SHP77 treated with DMSO at 0.1 percent for 48 hours (cell line): ENCODE data around the gene PPM1K.

Source experiments
- DNase-seq: peaks from one replicate; lab custom pipeline; 2025; lab: John Stamatoyannopoulos, UW

PPM1K gene

DNA sequence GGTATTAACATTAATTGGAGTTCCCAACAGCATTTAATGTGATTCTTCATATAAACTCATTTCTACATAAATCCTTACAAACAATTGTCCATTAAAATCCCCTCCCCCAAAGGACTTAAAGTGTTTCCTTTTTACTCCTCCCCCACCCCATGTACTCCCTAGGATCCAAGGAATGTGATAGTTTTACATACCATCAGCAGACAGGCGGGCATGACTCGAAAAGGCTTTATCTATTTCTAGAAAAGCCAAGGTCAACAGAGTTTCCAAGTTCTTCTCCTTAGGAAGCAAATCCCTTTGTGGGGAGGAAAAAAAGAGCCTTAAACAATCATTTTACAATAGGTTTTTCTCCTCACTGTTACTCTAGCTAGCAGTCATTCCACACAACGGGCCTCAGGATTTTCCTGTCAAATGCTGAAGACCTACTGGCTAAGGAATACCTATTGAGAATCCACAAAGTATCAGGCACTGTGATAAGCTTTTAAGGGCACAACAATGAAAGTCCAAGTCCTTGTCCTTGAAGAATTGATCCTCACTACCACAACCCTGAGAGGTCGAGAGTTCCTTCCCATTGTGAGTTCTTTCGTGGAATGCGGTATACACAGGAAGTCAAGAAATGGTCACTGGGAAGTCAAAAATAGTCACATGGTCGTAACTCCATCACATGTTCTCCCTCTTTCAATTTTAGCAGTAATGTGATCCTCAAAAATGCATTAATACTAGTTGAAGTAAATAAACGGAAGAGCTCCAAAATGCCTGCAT, 7.2 kb downstream of the PPM1K start:
- no peak for DNase-seq

DNA sequence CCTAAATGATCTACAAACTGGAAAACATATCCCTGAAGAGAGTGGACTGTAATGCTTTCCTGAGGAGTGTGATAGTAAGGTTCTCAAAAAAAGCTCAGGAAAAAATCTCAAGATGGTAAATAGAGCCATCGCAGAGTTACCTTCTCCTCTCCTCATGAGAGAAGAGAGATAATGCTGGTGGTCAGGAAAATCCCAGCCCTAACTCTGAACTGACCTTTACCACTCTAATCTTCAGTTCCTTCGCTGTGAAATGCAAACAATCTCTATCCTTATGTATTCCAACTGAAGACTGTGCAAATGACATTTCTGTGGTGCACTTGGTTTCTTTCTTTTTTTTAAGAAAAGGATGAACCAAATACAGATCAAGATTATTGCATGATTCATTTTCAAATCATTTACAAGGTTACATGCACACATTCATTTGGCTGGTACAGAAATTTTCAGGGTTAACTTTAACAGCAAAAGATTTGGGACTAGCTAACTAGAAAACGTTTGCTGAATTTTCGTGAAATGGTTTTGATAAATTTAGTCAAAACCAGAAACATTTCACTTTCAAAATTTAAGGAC, 8.3 kb downstream of the PPM1K start:
- DNase-seq, result no peak

GRCh38 chr4:88275516-88275915, 8.8 kb downstream of the PPM1K start:
- no peak for DNase-seq

DNA sequence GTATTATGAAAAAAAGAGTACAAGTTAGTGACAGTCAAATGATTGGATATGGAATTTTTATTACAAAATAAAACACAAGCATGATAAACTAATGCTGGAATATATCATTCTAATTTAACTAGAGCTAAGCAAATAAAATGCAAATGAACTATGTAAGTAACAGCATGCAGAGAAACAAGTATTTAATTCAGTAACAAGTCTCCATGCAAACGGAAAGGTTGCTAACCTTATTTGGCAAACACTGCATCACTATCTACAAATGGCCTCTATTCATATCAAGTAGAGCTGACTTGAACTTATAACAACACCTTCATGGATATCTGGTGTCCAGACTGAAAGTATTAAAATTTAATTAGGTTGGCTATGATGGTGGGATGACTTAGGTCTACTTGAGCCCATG, 15.4 kb downstream of the PPM1K start:
- DNase-seq, result no peak

DNA sequence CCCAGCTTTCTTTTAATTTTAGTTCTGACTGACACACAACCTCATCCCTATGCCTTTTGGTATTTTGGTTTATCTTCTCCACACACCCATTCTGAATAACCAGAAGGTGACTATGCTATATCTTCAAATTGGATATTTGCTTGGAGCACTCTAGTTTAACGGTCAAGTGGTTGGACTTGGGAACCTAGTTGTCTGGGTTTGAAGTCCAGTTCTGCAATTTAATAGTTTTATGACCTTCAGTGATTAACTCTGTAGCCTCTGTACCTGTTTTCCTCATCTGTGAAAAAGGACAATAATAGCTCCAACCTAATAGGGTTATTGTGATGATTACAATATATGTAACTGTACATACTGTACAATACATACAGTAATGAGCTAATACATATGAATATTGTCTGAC, 20.0 kb downstream of the PPM1K start:
- no peak for DNase-seq

- DNase-seq, result no peak
Observed at GRCh38 chr4:88257726-88258125, 26.6 kb downstream of the PPM1K start.

DNA sequence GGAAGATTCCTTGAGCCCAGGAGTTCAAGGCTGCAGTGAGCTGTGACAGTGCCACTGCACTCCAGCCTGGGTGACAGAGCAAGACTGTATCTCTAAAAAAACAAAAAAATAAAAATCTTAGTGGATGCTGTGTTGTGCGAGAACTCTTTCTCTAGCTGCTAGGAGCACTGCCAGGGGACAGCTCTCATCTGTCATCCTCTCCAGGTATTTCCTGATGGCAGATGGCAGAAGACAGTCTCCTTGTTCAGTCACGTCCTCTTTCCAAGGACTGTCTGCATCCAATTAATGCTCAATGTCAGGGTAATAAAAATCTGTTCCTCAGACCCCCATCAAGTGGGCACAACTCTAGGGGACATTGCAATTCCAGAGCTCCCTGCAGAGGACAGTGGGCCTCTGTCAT, 29.2 kb downstream of the PPM1K start:
- no peak for DNase-seq

- no peak for DNase-seq
Observed at GRCh38 chr4:88251924-88252323, 32.4 kb downstream of the PPM1K start.

DNA sequence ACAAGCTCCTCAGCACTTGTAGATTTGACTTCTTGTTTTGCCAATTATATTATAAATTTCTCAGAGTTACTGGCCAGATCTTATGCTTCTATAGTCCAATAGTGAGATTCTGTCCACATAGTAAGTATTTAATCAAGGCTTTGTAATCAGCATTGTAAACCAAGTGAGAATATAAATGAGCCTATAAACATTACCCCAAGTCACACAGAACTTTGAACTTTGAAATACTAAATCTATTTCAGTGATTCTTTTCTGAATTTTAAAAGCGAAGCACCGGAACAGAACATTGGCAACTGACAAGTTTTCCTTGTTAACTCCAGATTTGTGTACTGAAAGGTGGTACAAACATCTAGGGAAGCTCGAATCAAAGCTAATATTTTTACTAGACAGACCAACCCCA, 37.2 kb downstream of the PPM1K start:
- DNase-seq, result no peak

DNA sequence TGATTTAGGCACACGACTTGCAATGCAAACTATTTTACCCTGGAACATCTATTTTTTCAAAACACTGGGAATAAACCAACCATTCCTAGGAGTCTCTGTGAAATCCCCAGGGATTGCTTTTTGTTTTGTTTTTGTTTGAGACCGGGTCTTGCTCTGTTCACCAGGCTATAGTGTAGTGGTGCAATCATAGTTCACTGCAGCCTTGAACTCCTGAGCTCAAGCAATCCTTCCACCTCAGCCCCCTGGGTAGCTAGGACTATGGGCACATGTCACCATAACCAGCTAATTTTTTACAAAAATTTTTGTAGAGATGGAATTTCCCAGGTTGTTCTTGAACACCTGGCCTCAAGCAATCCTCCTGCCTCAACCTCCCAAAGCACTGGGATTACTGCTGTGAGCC, 37.8 kb downstream of the PPM1K start:
- no peak for DNase-seq

DNA sequence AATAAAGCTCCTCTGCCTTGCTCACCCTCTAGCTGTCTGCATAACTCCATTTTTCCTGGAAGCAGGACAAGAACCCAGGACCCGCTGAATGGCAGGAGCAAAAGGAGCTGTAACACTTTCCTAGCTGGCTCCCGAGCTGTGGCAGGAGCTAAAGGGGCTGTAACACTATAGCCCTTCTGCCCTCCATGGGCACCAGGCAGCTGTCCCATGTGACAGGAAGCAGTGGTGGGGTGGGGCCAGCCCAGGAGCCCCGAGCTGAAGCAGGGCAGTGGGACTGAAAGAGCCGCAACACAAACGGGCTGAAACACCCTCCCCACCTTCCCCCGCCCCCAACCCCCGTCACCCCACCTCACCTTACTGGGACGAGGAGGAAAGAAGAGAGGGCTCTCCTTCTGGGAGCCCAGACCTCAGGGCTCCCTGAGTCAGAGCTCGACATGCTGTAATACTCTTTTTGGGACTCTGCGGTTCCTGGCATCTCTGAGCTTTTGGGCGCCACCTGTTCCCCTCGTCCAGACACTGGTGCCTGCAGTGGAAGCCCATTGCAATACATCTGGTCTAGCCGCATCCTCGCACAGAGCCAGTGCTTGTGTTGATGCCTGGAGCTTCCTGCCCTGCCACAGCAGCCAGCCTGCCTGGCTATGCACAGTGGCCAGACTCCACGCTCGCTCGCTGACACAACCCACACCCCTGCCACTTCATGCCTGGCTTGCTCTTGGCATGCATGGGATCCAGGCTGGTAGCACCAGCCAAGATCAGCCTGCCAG, 39.4 kb downstream of the PPM1K start:
- DNase-seq, result no peak

DNA sequence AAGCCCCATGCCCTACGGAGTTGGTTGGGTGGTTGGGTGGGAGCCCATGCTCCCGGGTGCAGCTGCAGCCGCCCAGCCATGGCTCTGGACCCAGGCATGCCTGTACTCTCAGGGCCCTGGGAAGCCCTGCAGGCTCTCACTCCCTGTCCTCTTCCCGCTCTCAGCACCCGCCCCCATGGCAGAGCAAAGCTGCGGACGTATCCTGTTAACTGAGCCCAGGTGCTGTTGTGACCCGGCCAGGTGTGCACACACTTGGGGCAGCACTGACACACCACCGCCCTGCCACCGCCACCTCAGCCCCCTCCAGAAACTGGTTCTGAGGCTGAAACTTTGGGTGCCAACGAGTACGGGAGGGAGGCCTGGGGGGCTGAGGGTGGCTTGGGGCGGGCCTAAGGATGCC, 40.3 kb downstream of the PPM1K start:
- DNase-seq, result no peak

GRCh38 chr4:88242144-88242543, 42.2 kb downstream of the PPM1K start:
- DNase-seq, result peak; percentile 19

DNA sequence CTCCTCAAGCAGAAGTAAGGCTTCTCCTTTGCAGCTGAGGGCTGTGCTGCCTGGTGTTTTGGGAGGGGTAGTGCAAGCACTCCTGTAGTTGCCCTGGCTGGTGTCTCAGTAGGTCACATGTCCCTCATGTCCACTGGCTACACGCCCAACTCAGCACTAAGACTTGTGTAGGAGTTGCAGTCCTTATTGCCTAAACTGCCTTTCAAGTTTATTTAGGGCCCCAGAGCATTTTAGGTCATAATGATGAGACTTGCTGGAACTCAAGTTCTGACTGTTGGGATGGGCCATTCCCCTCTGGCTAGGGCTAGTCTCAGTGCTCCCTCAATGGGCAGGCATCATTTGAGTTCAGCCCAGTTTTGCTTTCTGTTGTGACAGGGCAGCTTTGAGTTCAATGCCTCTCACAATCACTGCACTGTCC, 44.1 kb downstream of the PPM1K start:
- DNase-seq, result no peak

DNA sequence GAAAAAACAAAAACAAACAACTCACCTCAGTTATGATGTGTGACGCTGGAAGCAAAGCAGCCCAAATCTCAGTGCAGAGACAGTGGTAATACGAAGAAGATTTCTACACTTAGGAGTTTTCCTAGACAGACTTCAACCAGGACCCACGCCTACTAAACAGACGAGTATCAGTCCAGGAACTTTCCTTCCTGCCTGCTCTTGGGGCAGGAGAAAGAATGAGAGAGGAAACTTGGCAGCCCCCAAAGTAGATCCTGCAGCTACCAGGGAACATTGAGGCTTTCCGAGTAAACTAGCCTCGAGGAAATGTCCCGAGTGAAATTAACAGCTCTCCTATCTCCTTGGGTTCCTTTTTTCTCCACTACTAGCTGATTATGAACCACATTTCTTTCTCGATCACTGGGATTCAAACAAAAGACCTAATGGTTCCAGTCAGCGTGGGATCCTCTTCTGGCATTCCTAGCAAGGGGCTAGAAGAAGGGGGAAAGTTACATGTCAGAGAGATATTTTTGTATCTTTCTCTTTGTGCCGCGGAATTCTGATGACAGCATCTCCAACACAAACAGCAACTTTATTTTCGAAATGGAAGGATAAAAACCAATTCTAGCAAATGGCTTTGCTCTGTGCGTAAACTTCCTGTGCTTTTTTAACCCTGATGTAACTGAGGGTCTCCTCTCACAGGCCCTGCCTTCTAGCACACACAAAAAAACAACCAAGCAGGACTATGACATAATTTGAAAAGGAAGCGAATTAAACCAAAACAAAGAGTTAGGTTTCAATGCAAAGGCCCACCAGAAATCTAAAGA, 53.2 kb downstream of the PPM1K start:
- DNase-seq, result no peak

DNA sequence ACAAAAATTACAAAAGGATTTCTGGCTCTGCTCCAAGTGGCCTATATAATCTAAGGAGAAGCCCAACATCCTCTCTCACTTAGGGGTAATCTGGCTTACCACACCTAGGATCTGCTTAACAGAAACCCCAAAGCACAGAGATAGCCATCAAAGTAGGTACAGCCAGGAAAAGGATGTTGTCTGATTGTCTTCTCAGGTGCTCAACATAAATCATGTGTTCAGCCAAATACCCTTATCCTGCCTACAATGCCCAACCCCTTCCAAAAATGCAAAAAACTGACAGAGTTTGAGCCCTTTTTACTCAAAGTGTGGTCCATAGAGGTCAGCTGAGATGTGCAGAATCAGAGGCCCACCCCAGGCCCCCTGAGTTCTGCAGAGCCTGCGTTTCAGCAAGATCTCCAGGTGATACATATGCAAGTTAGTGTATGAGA, 53.9 kb downstream of the PPM1K start:
- no peak for DNase-seq

DNA sequence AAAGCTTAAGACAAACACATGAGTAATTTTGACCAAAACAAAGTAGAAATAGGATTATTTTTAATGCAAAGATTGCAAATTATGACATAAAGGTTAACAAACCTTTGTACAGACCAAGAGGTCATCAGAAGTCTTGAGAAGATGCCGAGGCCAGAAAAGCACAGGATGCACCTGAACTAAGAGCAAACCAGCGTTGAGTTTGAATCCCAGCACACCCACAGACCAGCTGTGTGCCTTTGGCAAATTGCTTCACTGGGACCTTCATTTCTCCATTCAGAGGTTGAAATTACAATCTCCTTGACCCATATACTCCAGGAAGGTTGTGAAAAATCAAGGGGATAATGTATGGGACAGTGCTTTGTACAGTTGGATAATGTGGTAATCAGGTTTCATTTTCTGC, 56.6 kb downstream of the PPM1K start:
- DNase-seq, result no peak

- no peak for DNase-seq
Observed at GRCh38 chr4:88226143-88226542, 58.2 kb downstream of the PPM1K start.

DNA sequence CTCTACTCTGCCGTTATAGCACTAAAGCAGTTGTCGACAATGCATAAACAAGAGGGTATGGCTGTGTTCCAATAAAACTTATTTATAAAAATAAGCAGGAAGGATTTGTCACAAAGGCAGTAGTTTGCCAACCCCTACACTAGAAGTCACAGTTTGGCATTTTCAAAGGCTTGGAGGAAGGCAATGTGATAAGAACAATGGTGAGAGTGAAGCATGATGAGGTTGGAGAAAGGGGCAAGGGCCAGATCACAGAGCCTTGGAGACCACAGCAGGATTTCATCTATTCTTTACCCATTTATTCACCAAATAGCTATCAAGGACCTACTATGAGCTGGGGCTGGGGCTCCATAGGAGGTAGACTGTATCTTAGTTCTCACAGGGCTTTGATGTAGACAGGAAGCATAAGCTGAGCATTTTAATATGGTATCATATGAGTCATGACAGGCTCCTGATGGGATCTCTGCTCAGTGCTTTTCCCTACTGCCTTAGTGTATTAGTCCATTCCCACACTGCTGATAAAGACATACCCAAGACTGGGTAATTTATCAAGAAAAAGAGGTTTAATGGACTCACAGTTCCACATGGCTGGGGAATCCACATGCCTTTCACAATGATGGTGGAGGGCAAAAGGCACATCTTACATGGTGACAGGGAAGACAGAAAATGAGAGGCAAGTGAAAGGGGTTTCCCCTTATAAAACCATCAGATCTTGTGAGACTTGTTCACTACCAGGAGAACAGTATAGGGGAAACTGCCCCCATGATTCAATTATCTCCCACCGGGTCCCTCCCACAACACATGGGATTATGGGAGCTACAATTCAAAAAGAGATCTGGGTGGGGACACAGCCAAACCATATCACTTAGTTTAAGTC, 58.9 kb downstream of the PPM1K start:
- DNase-seq, result no peak

- no peak for DNase-seq
Observed at GRCh38 chr4:88223516-88223915, 60.8 kb downstream of the PPM1K start.

GRCh38 chr4:88219099-88219498, 65.3 kb downstream of the PPM1K start:
- peak; percentile 17 for DNase-seq
